ENCODE results near the gene RNF182.

GRCh38 chr6:14021449-14021848 lies 96.7 kb downstream of the RNF182 start:
- TF ChIP-seq, protein P1, sequence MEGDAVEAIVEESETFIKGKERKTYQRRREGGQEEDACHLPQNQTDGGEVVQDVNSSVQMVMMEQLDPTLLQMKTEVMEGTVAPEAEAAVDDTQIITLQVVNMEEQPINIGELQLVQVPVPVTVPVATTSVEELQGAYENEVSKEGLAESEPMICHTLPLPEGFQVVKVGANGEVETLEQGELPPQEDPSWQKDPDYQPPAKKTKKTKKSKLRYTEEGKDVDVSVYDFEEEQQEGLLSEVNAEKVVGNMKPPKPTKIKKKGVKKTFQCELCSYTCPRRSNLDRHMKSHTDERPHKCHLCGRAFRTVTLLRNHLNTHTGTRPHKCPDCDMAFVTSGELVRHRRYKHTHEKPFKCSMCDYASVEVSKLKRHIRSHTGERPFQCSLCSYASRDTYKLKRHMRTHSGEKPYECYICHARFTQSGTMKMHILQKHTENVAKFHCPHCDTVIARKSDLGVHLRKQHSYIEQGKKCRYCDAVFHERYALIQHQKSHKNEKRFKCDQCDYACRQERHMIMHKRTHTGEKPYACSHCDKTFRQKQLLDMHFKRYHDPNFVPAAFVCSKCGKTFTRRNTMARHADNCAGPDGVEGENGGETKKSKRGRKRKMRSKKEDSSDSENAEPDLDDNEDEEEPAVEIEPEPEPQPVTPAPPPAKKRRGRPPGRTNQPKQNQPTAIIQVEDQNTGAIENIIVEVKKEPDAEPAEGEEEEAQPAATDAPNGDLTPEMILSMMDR (conservative IDR thresholded peaks at IDR 0.05), result no peak
- TF ChIP-seq ZFX (IDR thresholded peaks at IDR 0.05), result no peak

Measured in C4-2B (cell line).